NCI-H146 treated with DMSO at 0.1 percent for 48 hours (cell line): Measurements from ENCODE around the gene DUSP9.
"Not testable (repeated sequence)": the region's sequence is repeated elsewhere in the genome, so short reads cannot be mapped to it uniquely, and the experiment has no call there.

Experiments used
- DNase-seq: peaks from one replicate; lab custom pipeline; 2025; ENCODE audit not compliant: unreplicated experiment; lab: John Stamatoyannopoulos, UW

The DUSP9 gene, protein sequence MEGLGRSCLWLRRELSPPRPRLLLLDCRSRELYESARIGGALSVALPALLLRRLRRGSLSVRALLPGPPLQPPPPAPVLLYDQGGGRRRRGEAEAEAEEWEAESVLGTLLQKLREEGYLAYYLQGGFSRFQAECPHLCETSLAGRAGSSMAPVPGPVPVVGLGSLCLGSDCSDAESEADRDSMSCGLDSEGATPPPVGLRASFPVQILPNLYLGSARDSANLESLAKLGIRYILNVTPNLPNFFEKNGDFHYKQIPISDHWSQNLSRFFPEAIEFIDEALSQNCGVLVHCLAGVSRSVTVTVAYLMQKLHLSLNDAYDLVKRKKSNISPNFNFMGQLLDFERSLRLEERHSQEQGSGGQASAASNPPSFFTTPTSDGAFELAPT

DNA sequence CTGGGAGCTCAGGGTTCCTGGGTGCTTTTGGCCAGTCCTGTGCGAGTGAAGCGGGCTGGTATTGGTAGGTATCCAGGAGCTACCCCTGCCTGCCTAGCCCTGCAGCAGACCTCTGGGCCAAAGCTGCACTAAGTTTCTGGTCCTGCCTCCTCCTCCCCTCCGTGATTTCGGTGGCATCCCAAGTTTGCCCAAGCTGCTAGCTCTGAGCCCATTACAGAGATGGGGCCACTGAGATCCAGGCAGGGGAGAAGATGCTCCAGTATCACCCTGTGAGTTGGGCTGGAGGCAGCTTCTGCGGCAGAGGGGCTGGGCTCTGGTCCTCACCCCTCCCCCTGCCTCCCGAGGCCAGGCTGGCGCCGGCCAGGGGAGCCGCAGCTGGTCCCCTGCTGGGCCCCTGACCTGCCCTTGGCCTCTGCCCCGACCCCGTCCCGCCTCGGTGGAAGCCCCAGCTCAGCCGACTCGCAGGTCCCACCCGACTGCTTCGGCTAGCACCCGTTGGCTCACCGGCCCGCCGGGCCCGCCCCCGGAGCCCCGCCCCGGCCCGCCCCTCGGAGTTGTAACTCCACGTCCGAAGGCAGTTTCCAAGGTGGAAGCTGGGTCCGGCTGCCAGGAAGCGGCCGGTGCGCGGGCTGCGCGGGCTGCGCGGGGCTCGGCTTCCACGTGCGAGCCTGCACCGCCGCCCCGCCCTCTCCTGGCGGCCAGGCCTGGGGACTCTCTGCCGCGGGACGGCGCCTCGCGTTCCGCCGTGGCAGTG, at the start of gene DUSP9:
Gene DUSP9 (plus strand): TSS at position 584 of the 754 bp plus-strand sequence. CDS start 751 bp downstream, outside the sequence.
- no peak for DNase-seq

DNA sequence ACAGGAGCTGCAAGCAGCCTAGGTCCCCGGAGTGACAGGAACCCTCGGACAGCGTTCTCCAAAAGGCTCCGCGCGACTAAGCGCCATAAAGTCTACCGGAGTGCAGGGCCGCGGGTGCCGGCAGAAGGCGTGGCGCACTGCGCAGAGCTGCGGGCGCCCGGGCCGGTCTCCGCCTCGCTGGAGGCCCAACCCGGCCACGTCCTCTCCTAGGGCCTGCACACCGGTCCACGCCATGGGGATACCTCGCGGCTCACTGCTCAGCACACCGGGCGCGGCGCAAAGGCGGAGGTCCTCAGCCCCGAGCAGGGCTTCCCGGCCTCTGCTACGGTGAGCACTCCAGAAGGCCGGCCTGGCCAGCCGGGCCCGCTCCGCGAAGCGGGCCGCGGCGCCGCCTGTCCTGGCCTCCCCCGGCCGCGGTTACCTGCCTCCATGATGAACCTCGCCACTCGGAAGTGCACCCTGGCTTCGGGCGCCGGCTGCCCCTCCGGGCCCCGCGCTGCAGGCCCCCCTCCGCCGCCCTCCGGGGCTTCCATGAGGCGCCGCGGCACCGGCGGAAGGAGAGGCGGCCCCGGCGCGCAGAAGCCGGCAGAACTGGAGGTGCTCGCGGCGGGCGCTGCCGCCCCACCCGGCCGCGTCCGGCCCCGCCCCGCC, 48.3 kb upstream of the DUSP9 start, which contains the start of gene CCNQ:
Gene CCNQ (minus strand): TSS at position 599 of the 651 bp plus-strand sequence. CDS start 66 bp downstream, at position 533.
- DNase-seq: no peak

GRCh38 chrX:153599192-153600031, 47.6 kb upstream of the DUSP9 start:
- peak; percentile 42 for DNase-seq

DNA sequence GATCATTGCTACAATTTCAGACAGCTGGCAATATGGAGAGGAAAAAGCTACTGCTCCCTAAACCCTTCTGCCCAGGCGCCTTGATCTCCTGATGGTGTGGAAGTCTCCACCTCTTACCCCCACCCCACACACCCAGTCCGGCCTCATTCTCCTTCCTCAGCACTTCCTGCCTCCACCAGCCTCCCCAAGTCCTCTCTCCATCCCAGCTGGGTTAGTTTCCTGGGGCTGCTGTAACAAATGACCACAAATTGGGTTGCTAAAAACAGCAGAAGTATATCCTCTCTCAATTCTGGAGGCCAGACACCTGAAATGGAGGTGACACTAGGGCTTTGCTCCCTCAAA, 47.0 kb upstream of the DUSP9 start:
- DNase-seq: no peak

GRCh38 chrX:153600921-153601320, 46.1 kb upstream of the DUSP9 start:
- no peak for DNase-seq

DNA sequence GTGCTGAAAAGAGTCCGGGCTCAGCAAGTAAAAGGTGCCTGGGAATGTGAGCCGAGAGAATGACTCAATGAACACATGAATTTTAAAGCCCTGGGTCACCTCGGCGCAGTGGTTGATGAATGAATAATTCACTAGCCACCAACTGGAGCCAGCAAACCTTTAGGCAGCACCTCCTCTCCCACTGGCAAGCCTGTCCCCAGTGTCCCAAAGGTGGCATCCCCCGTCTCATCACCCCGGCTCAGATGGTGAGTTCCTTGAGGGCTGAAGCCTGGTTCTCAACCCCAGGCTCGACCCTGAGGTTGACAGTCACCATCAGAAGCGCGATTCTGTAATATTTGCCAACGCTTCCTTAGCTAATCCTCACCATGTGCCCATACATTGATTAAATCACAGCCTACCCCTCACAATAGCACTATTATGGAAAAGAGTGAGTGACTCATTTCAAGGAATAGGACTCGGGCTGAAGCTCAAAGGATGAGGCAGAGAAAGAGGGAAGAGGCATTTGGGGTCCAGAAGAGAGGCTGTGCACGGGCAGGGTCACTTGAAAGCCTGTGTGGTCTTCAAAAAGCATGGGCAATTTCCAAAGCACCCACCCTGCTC, 45.4 kb upstream of the DUSP9 start:
- no peak for DNase-seq

- DNase-seq: no peak
Observed at GRCh38 chrX:153602601-153603000, 44.4 kb upstream of the DUSP9 start.

- DNase-seq: no peak
Observed at GRCh38 chrX:153603131-153603656, 43.8 kb upstream of the DUSP9 start.

GRCh38 chrX:153604666-153605380, 42.2 kb upstream of the DUSP9 start:
- DNase-seq: not testable (repeated sequence)

GRCh38 chrX:153606503-153606902, 40.5 kb upstream of the DUSP9 start:
- DNase-seq: no peak

- DNase-seq: no peak
Observed at GRCh38 chrX:153608376-153608775, 38.6 kb upstream of the DUSP9 start.

DNA sequence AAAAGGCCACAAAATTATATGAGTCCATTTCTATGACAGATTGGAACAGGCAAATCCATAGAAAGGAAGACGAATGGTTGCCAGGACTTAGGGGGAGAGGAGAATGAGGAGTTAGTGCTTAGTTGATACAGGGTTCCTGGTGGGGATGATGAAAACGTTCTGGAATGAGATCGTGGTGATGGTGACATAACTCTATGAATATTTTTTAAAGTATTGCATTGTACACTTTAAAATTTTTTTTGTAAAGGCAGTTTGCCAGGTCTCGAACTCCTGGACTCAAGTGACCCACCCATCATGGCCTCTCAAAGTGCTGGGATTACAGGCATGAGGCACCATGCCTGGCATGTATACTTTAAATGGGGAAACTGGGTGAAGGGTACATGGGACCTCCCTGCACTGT, 38.2 kb upstream of the DUSP9 start:
- no peak for DNase-seq

GRCh38 chrX:153609917-153610835, 36.8 kb upstream of the DUSP9 start:
- DNase-seq: peak; percentile 34

GRCh38 chrX:153610836-153611213, 36.2 kb upstream of the DUSP9 start:
- no peak for DNase-seq

GRCh38 chrX:153611298-153612095, 35.5 kb upstream of the DUSP9 start:
- no peak for DNase-seq

DNA sequence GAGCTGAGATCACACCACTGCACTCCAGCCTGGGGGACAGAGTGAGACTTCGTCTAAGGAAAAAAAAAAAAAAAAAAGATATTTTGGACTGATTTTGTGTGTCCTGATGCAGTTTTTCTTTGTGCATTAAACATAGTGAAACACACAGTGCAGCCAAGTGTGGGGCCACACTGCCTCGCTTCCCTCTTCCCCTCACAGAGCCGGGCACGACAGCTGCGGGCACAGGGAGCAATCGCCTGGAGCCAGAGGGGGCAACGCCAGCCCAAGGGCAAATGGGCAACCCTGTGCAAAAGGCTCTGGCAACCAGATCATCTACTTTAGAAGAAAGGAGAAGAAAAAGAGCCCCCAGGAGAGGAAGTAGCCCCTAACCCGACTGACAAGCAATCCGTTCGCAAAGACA, 34.6 kb upstream of the DUSP9 start:
- DNase-seq: no peak

- DNase-seq: no peak
Observed at GRCh38 chrX:153614818-153615217, 32.2 kb upstream of the DUSP9 start.

DNA sequence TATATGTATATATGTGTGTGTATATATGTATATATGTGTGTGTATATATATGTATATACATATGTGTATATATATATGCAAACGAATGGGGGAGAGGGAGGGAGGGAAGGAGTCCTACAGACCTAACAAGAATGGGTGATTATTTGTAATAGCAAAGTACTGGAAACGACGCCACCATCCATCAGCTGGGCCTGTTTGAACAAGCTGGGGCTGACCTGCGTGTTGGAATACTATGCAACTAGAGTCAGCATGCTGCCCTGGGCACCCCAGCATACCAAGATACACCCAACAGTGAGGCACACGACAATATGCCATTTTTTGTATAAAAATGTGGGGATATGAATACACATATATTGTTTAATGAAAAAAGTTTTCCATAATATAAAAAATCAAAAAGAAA, 26.4 kb upstream of the DUSP9 start:
- DNase-seq: no peak
